Stimulated activated CD4-positive, alpha-beta T cell treated with anti-CD3 and anti-CD28 coated beads, Interleukin-2, amount 100 ng/mL, for 4 hours (primary cell): ENCODE measurements around the gene CWH43.
"Not testable (repeated sequence)": the region's sequence is repeated elsewhere in the genome, so short reads cannot be mapped to it uniquely, and the experiment has no call there.

Source experiments
- DNase-seq: peaks from one replicate; pipeline ENCODE4 v3.0.0-alpha.2; 2020; ENCODE audit warnings: low read depth

Gene CWH43

DNA sequence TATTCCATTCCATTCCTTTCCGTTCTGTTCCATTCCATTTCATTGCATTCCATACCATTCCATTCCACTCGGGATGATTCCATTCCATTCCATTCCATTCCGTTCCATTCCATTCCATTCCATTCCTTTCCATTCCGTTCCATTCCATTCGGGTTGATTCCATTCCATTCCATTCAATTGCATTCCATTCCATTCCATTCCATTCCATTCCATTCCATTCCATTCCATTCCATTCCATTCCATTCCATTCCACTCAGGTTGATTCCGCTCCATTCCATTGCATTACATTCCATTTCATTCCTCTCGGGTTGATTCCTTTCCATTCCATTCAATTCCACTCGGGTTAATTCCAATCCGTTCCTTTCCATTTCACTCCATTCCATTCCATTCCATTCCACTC is 111.0 kb downstream of the CWH43 start:
- DNase-seq: not testable (repeated sequence)

DNA sequence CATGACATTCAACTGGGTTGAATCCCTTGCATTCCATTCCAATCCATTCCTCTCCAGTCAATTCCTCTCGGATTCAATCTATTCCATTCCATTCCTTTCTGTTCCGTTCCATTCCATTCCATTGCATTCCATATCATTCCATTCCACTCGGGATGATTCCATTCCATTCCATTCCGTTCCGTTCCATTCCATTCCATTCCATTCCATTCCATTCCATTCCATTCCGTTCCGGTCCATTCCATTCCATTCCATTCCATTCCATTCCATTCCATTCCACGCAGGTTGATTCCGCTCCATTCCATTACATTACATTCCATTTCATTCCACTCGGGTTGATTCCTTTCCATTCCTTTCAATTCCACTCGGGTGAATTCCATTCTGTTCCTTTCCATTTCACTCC is 111.4 kb downstream of the CWH43 start:
- not testable (repeated sequence) for DNase-seq

DNA sequence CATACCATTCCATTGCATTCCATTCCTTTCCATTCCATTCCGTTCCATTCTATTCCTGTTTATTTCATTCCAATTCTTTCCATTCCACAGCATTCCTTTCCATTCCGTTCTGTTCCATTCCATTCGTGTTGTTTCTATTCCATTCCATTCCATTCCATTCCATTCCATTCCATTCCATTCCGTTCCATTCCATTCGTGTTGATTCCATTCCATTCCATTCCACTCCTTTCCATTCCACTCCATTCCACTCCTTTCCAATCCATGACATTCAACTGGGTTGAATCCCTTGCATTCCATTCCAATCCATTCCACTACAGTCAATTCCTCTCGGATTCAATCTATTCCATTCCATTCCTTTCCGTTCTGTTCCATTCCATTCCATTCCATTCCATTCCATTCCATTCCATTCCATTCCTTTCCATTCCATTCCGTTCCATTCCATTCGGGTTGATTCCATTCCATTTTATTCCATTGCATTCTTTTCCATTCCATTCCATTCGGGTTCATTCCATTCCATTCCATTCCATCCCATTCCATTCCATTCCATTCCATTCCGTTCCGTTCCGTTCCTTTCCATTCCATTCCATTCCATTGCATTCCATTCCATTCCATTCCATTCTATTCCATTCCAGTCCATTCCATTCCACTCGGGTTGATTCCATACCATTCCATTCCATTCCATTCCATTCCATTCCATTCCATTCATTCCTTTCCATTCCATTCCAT is 112.1 kb downstream of the CWH43 start:
- DNase-seq: not testable (repeated sequence)

DNA sequence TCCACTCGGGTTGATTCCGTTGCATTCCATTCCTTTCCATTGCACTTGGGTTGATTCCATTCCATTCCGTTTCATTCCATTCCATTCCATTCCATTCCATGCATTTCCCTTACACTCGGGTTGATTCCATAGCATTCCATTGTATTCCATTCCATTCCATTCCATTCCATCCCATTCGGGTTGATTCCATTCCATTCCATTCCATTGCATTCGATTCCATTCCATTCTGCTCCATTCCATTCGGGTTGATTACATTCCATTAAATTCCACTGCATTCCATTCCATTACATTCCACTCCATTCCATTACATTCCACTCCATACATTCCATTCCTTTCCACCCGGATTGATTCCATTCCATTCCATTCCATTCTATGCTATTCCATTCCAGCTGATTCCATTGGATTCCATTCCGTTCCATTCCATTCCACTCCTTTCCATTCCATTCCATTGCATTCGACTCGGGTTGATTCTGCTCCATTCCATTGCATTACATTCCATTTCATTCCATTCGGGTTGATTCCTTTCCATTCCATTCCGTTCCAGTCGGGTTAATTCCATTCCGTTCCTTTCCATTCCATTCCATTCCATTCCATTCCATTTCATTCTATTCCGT is 113.9 kb downstream of the CWH43 start:
- DNase-seq: not testable (repeated sequence)

DNA sequence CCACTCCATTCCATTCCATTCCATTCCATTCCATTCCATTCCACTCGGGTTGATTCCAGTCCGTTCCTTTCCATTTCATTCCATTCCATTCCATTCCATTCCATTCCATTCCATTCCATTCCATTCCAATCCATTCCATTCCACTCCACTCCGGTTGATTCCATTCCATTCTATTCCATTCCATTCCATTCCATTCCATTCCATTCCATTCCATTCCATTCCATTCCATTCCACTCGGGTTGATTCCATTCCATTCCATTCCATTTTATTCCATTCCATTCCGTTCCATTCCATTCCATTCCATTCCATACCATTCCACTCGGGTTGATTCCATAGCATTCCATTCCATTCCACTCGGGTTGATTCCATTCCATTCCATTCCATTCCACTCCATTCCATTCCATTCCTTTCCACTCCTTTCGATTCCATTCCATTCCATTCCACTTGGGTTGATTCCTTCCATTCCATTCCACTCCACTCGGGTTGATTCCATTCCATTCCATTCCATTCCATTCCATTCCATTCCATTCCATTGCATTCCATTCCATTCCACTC is 116.3 kb downstream of the CWH43 start:
- not testable (repeated sequence) for DNase-seq

DNA sequence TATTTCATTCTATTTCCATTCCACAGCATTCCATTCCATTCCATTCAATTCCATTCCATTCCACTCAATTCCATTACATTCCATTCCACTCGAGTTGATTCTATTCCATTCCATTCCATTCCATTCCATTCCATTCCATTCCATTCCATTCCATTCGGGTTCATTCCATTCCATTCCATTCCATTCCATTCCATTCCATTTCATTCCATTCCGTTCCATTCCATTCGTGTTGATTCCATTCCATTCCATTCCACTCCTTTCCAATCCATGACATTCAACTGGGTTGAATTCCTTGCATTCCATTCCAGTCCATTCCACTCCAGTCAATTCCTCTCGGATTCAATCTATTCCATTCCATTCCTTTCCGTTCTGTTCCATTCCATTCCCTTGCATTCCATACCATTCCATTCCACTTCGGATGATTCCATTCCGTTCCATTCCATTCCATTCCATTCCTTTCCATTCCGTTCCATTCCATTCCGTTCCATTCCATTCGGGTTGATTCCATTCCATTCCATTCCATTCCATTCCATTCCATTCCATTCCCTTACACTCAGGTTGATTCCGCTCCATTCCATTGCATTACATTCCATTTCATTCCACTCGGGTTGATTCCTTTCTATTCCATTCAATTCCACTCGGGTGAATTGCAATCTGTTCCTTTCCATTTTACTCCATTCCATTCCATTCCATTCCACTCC is 117.5 kb downstream of the CWH43 start:
- not testable (repeated sequence) for DNase-seq

DNA sequence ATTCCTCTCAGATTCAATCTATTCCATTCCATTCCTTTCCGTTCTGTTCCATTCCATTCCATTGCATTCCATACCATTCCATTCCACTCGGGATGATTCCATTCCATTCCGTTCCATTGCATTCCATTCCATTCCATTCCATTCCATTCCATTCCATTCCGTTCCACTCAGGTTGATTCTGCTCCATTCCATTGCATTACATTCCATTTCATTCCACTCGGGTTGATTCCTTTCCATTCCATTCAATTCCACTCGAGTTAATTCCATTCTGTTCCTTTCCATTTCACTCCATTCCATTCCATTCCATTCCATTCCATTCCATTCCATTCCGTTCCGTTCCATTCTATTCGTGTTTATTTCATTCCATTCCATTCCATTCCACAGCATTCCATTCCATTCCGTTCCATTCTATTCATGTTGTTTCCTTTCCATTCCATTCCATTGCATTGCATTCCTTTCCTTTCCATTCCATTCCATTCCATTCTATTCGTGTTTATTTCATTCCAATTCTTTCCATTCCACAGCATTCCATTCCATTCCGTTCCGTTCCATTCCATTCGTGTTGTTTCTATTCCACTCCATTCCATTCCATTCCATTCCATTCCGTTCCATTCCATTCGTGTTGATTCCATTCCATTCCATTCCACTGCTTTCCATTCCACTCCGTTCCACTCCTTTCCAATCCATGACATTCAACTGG is 118.3 kb downstream of the CWH43 start:
- DNase-seq: not testable (repeated sequence)

DNA sequence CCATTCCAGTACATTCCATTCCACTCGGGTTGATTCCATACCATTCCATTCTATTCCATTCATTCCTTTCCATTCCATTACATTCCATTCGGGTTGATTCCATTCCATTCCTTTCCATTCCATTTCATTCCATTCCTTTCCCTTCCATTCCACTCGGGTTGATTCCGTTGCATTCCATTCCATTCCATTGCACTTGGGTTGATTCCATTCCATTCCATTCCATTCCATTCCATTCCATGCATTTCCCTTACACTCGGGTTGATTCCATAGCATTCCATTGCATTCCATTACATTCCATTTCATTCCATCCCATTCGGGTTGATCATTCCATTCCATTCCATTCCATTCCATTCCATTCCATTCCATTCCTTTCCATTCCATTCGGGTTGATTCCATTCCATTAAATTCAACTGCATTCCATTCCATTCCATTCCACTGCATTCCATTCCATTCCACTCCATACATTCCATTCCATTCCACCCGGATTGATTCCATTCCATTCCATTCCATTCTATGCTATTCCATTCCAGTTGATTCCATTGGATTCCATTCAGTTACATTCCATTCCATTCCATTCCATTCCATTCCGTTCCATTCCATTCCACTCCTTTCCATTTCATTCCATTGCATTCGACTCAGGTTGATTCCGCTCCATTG is 119.3 kb downstream of the CWH43 start:
- DNase-seq: not testable (repeated sequence)

DNA sequence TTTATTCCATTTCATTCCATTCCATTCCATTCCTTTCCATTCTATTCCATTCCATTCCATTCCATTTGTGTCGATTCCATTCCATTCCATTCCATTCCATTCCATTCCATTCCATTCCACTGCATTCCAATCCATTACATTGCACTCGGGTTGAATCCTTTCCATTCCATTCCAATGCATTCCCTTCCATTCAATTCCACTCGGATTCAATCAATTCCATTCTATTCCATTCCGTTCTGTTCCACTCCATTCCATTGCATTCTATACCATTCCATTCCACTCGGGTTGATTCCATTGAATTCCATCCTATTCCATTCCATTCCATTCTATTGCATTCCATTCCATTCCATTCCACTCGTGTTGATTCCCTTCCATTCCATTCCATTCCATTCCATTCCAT is 121.2 kb downstream of the CWH43 start:
- DNase-seq: not testable (repeated sequence)

DNA sequence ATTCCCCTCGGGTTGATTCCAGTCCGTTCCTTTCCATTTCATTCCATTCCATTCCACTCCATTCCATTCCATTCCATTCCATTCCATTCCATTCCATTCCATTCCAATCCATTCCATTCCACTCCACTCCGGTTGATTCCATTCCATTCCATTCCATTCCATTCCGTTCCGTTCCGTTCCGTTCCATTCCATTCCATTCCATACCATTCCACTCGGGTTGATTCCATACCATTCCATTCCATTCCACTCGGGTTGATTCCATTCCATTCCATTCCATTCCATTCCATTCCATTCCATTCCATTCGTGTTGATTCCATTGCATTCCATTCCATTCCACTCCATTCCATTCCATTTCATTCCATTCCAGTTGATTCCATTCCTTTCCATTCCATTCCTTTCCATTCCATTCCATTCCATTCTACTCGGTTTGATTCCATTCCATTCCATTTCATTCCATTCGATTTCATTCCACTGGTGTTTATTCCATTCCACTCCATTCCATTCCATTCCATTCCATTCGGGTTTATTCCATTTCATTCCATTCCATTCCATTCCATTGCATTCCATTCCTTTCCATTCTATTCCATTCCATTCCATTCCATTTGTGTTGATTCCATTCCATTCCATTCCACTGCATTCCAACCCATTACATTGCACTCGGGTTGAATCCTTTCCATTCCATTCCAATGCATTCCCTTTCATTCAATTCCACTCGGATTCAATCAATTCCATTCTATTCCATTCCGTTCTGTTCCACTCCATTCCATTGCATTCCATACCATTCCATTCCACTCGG is 122.3 kb downstream of the CWH43 start:
- DNase-seq: not testable (repeated sequence)

DNA sequence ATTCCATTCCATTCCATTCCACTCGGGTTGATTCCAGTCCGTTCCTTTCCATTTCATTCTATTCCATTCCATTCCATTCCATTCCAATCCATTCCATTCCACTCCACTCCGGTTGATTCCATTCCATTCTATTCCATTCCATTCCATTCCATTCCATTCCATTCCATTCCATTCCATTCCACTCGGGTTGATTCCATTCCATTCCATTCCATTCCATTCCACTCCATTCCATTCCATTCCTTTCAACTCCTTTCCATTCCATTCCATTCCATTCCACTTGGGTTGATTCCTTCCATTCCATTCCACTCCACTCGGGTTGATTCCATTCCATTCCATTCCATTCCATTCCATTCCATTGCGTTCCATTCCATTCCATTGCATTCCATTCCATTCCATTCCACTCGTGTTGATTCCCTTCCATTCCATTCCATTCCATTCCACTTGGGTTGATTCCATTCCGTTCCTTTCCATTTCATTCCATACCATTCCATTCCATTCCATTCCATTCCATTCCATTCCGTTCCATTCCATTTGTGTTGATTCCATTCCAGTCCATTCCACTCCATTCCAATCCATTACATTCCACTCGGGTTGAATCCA is 123.6 kb downstream of the CWH43 start:
- DNase-seq: not testable (repeated sequence)

DNA sequence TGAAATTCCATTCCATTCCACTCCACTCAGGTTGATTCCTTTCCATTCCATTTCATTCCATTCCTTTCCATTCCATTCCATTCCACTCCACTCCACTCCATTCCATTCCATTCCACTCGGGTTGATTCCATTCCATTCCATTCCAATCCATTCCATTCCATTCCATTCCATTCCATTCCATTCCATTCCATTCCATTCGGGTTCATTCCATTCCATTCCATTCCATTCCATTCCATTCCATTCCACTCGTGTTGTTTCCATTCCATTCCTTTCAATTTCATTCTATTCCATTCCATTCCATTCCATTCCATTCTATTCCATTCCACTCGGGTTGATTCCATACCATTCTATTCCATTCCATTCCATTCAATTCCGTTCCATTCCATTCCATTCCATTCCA is 124.5 kb downstream of the CWH43 start:
- DNase-seq: not testable (repeated sequence)
